Psoas muscle (tissue), 8 donors: ENCODE measurements around the gene MAML2. TPM values are rescaled to one million over a fixed set of nuclear protein-coding genes. Genes with fewer than 3 reads are reported as not detected.

Experiments used
- ATAC-seq, 4 donors: fragments of 200-7000 bp; cut with Tn5 transposase; one replicate each; pipeline ENCODE4 v1.9.1; 2020; ENCODE audit warnings: moderate library complexity in 3 of 4, mild to moderate bottlenecking in 2 of 4
- DNase-seq, 2 donors: peaks; one replicate each; pipeline ENCODE4 v3.0.0-alpha.2; 2020
- H3K27ac ChIP-seq: fragments of 200-600 bp; one replicate; pipeline ENCODE4 v1.8.0; 2022
- H3K27me3 ChIP-seq, 3 donors: fragments of 200-600 bp in 1 of 3; one replicate each; pipeline versions ENCODE4 v1.6.1 to v1.8.0; 2013 to 2022; ENCODE audit warnings: low read length in 2 of 3, mild to moderate bottlenecking in 2 of 3, moderate library complexity in 1 of 3; ENCODE audit not compliant: insufficient read depth in 3 of 3
- H3K36me3 ChIP-seq, 2 donors: fragments of 200-600 bp in 1 of 2; one replicate each; pipeline versions ENCODE4 v1.6.1 to v1.8.0; 2013 to 2022; ENCODE audit warnings: low read depth in 1 of 2, mild to moderate bottlenecking in 1 of 2, moderate library complexity in 1 of 2; ENCODE audit not compliant: insufficient read depth in 1 of 2
- H3K4me1 ChIP-seq: fragments of 200-600 bp; one replicate; pipeline ENCODE4 v1.8.0; 2022
- H3K4me3 ChIP-seq: fragments of 200-600 bp; one replicate; pipeline ENCODE4 v1.8.0; 2022; ENCODE audit warnings: mild to moderate bottlenecking
- H3K9me3 ChIP-seq: fragments of 200-600 bp; one replicate; pipeline ENCODE4 v1.8.0; 2022
- WGBS, 3 donors: extraction: QIAGEN DNeasy Blood & Tissue Kit; methylation state at CpG; one replicate each; pipeline versions ENCODE4 v1.1.6 to v1.1.7; 2013; 5-methylcytosine and 5-hydroxymethylcytosine counted together
- intact Hi-C, 2 donors: fragments of 100-400 bp; cut with DNase I; formaldehyde crosslinking; loops; one replicate each; pipeline versions ENCODE4 v1.11.0 to v1.14.2; 2022
- polyA plus RNA-seq, 3 donors: library from polyadenylated mRNA; stranded (reverse); fragments of 200-250 nt; gene quantifications; one replicate each; pipeline ENCODE4 v1.2.3, GENCODE V29; 2013
- total RNA-seq, 4 donors: library from RNA; stranded (reverse); fragmentation: NEBNext Ultra II Directional in 2 of 4; extraction: Animal tissue kit (Norgen Biotek cat#: 25700) in 2 of 4; gene quantifications; one replicate each; pipeline versions ENCODE4 v1.2.1 to v1.2.4, GENCODE V29; 2021 to 2023
- TF ChIP-seq, protein P1 (sequence below): fragments of 200-600 bp; IDR thresholded peaks from one replicate; pipeline ENCODE4 v1.8.0; 2022; ENCODE audit warnings: antibody characterized with exemption
- donor health status: healthy with polysubstance abuse.
- donor health status: DM: no; HTN: no; CAD: no; lungs with moderate emphysema.
- donor health status: Bipolar disorder and iron deficiency.
- donor health status: healthy.
- donor health status: DM: yes; HTN: yes; CAD: no.
- donor health status: DM: no; HTN: no; CAD: no.
- donor health status: DM: no; HTN: no; CAD: no.
- donor health status: DM: yes; HTN: yes; CAD: no.

MAML2 gene
- total and polyA plus RNA-seq, 7 donors: 0.39 to 3.7 (median 1.5) TPM

DNA sequence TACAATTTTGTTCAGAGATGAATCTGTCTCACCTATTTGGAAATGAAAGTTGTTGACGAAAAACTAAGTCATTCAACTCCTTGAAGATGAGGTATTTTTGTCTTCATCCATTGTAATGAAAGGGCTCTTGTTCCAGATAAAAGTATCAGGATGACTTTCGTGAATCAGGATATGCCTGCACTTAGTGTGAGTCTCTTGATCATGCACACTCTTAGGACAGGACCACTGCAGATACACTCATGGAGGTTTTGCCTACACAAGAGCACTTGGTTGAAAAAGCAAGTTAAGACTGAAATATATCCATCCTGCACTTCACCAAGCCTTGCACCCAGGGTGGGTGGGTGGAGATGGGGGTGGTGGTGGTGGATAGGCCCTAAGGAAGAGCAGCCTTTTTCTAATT is 298.2 kb downstream of the MAML2 start:
- WGBS, 3 donors: 93 to 96% (median 95%) methylated on average over 2 of the region's 2 CpGs
- ATAC-seq: no peak
- no peak overlapping the region for H3K27ac ChIP-seq

DNA sequence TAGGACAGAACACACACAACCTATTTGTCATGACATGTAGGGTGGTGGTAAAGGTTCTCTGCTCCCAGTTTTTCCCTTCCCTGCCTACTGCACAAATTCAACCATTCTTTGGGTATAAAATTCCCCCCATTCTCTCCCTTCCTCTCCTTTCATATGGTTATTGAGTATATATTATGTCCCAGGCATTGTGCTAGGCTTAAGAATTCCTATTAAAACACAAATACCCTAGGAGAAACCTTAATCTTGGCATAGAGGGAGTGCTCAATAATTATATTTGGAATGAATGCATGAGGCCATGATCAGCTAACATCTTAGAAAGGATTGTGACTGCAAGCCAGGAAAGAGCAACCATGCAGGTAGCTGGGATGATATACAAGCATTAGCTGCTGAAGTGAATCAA is 298.7 kb downstream of the MAML2 start:
- intact Hi-C loops: no loop called here
- H3K4me3 ChIP-seq: no peak overlapping the region
- no peak overlapping the region for H3K27ac ChIP-seq
- no peaks in the 10 kb centered on the region for H3K36me3 ChIP-seq
- no peaks in the 10 kb centered on the region for H3K9me3 ChIP-seq
- DNase-seq: no peak
- no peak for ATAC-seq
- H3K4me1 ChIP-seq: no peaks in the 10 kb centered on the region
- no peaks in the 10 kb centered on the region for H3K27me3 ChIP-seq
- TF ChIP-seq, protein P1, sequence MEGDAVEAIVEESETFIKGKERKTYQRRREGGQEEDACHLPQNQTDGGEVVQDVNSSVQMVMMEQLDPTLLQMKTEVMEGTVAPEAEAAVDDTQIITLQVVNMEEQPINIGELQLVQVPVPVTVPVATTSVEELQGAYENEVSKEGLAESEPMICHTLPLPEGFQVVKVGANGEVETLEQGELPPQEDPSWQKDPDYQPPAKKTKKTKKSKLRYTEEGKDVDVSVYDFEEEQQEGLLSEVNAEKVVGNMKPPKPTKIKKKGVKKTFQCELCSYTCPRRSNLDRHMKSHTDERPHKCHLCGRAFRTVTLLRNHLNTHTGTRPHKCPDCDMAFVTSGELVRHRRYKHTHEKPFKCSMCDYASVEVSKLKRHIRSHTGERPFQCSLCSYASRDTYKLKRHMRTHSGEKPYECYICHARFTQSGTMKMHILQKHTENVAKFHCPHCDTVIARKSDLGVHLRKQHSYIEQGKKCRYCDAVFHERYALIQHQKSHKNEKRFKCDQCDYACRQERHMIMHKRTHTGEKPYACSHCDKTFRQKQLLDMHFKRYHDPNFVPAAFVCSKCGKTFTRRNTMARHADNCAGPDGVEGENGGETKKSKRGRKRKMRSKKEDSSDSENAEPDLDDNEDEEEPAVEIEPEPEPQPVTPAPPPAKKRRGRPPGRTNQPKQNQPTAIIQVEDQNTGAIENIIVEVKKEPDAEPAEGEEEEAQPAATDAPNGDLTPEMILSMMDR: no peak

More for the DNA sequence above, 298.2 kb downstream of the MAML2 start:
- Histone ChIP-seq H3K4me1 (no peaks in the 10 kb centered on the region), H3K36me3 (no peaks in the 10 kb centered on the region), H3K9me3 (no peaks in the 10 kb centered on the region), H3K4me3 (no peak overlapping the region), H3K27me3 (no peaks in the 10 kb centered on the region)
- DNase-seq: no peak
- TF ChIP-seq, protein P1: no peak
- intact Hi-C loops: no loop called here

DNA sequence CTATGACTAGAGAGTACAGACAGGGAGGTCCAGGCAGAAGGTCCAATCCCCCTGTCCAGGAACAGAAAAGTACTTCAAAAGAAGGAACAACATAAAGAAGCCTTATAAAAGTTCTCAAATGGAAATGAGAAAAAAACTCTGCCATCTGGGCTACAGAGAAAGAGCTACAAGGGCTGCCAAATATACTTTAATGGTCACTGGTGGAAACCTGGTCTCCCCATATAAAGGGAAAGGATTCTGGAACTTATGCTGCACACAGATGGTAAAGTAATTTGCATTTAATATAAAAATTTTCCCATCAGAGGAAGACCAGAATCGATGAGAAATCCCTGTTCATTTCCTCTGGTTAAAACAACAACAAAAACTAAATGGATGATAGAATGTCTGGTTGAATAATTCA is 299.7 kb downstream of the MAML2 start:
- no peak for DNase-seq
- H3K4me3 ChIP-seq: no peak overlapping the region
- no peaks in the 10 kb centered on the region for H3K27me3 ChIP-seq
- H3K36me3 ChIP-seq: no peaks in the 10 kb centered on the region
- TF ChIP-seq, protein P1: no peak
- H3K27ac ChIP-seq: no peak overlapping the region
- WGBS, 3 donors: 50 to 57% (median 53%) methylated on average over 1 of the region's 1 CpG
- no peaks in the 10 kb centered on the region for H3K4me1 ChIP-seq
- intact Hi-C loops: no loop called here
- no peak for ATAC-seq
- H3K9me3 ChIP-seq: no peaks in the 10 kb centered on the region

DNA sequence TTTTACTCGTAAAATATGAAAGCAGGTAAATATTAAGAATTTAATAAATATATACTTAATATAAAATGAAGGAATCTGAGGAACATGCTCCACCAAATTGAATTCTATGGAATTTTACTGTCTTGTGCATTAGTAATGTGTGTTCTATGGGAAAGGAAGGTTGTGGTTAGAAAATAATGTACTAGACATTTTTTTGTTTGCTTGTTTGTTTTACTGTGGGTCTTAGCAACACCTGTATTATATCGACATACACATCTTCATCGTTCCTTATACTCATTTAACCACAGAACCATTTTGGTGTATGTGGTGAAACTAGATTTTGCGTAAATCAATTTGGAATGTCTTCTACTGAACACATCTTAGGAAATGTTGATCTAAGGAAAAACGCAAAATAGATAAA is 304.9 kb downstream of the MAML2 start:
- no peak for ATAC-seq
- DNase-seq: no peak
- TF ChIP-seq, protein P1: no peak

DNA sequence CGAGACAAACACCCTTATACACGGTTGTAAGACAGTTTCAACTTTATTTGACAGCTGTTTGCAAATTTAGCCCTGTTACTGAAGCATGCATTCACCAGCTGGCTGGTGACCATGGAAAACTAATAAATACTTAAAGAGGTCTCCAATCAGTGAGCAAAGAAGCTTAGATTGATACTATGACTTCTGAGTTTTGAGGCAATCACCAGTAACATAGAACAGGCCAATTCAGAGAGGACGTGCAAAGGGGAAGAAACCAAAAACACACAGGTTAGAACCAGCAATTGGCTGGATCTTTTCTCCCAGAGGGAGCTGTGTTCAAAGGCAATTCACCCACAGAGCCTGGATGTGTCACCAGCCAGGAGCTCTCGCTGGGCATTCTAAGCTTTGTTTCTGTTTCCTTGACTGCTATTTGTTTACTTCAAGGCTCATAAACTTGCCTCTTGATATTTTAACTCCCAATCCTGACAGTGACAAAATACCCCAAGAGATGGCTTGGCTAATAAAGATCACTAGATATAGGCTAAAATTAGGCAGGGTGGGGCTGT is 305.5 kb downstream of the MAML2 start:
- intact Hi-C loops: no loop called here
- Histone ChIP-seq H3K27ac (no peak overlapping the region), H3K9me3 (no peaks in the 10 kb centered on the region), H3K4me1 (peaks cover 7% of the 10 kb centered on the region), H3K4me3 (no peak overlapping the region), H3K36me3 (no peaks in the 10 kb centered on the region), H3K27me3 (no peaks in the 10 kb centered on the region)
- TF ChIP-seq, protein P1: no peak
- DNase-seq (no peak), ATAC-seq (no peak)
- 24 to 28% (median 24%) methylated on average over 4 of the region's 4 CpGs for WGBS, 3 donors

More for the DNA sequence above, 304.9 kb downstream of the MAML2 start:
- Histone ChIP-seq H3K9me3 (no peaks in the 10 kb centered on the region), H3K4me3 (no peak overlapping the region), H3K27me3 (no peaks in the 10 kb centered on the region), H3K4me1 (peaks cover 7% of the 10 kb centered on the region), H3K27ac (no peak overlapping the region), H3K36me3 (no peaks in the 10 kb centered on the region)
- intact Hi-C loops: no loop called here
- 87 to 91% (median 89%) methylated on average over 5 of the region's 5 CpGs for WGBS, 3 donors
